Lung microvascular endothelial cell (primary cell): ENCODE measurements around the gene CBFA2T3. TPM values are rescaled to one million over a fixed set of nuclear protein-coding genes. Genes with fewer than 3 reads are reported as not detected.
"Not testable (repeated sequence)": the region's sequence is repeated elsewhere in the genome, so short reads cannot be mapped to it uniquely, and the experiment has no call there.

Source experiments
- DNase-seq, 2 donors: peaks; one replicate each; pipeline versions ENCODE4 v3.0.0 to v3.0.0-alpha.2; 2010; ENCODE audit warnings: low read depth in 2 of 2
- total RNA-seq: library from RNA; depleted of rRNA; stranded (reverse); fragments of >200 nt; gene quantifications from 2 replicates; pipeline ENCODE4 v1.2.1, GENCODE V29; 2014

The CBFA2T3 gene
- total RNA-seq, 1 donor from 2014 or later, result not detected

GRCh38 chr16:88923926-88924833 is 52.8 kb downstream of the CBFA2T3 start:
- no peak for DNase-seq

- DNase-seq, result no peak
Observed at GRCh38 chr16:88923450-88923849, 53.6 kb downstream of the CBFA2T3 start.

- no peak for DNase-seq
Observed at GRCh38 chr16:88922826-88923410, 54.1 kb downstream of the CBFA2T3 start.

GRCh38 chr16:88922114-88922825 is 54.7 kb downstream of the CBFA2T3 start:
- peak; percentile 54 to 69 for DNase-seq

GRCh38 chr16:88921591-88921990 is 55.4 kb downstream of the CBFA2T3 start:
- peak in 1 of 2 donors; percentile 11 for DNase-seq

- DNase-seq, result peak; percentile 76 to 87
Observed at GRCh38 chr16:88920618-88921590, 56.1 kb downstream of the CBFA2T3 start.

GRCh38 chr16:88919936-88920335 is 57.1 kb downstream of the CBFA2T3 start:
- DNase-seq, result no peak

- DNase-seq, result not testable (repeated sequence)
Observed at GRCh38 chr16:88918896-88919295, 58.1 kb downstream of the CBFA2T3 start.

- no peak for DNase-seq
Observed at GRCh38 chr16:88917915-88918627, 58.9 kb downstream of the CBFA2T3 start.

GRCh38 chr16:88917146-88917914 is 59.7 kb downstream of the CBFA2T3 start:
- no peak for DNase-seq

- DNase-seq, result no peak
Observed at GRCh38 chr16:88915639-88916327, 61.2 kb downstream of the CBFA2T3 start.

GRCh38 chr16:88914750-88915368 is 62.1 kb downstream of the CBFA2T3 start:
- no peak for DNase-seq

GRCh38 chr16:88913870-88914269 is 63.1 kb downstream of the CBFA2T3 start:
- no peak for DNase-seq

GRCh38 chr16:88913001-88913612 is 63.9 kb downstream of the CBFA2T3 start:
- DNase-seq, result no peak

- DNase-seq, result no peak
Observed at GRCh38 chr16:88912556-88912955, 64.5 kb downstream of the CBFA2T3 start.

- no peak for DNase-seq
Observed at GRCh38 chr16:88911946-88912310, 65.1 kb downstream of the CBFA2T3 start.

- peak; percentile 25 to 80 for DNase-seq
Observed at GRCh38 chr16:88911136-88911945, 65.7 kb downstream of the CBFA2T3 start.
